ENCODE data around the gene HIRA.
"Not testable (repeated sequence)": the region's sequence is repeated elsewhere in the genome, so short reads cannot be mapped to it uniquely, and the experiment has no call there.

The HIRA gene

DNA sequence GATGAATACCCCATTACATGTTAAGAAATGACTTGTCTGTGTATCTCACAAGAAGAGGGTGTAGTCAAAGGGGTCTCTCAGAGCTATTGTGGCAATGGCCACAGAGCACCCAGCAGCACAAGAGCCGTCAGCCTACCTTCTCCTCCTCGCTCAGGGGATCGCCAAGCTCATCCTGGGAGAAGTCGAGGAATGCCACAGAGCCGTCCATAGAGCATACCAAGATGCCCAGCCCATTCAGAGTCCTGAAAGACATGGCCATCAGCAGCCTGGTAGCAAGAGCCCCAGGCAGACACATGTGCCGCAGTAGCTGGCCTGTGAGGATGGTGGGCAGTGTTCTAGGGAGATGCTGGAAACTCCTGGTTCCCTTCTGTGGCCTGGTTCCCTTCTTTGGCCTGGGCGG, 44.0 kb downstream of the HIRA start:
- in situ Hi-C loops (cut with HindIII; ENCODE audit: low sequenced_read_pairs) = no loop called here

DNA sequence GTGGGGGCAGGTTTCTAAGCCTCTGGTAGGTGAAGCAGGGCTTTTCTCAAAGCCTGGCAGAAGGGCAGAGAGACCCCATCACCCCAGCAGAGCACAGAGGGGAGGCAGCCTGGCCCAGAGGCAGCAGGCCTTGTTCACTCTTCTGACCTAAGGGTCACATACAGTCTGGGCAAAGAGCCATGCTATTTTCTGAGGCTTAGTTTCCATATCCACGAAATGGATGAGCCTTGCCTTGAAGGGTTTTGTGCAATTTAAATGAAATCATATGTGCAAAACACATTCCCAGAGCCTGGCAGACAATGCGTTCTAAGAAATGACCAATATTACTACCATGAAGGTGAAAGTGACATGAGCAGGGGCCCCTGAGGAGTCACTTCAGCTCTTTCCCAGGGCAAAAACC, 44.5 kb downstream of the HIRA start:
- in situ Hi-C loops (cut with HindIII; ENCODE audit: low sequenced_read_pairs) = no loop called here

DNA sequence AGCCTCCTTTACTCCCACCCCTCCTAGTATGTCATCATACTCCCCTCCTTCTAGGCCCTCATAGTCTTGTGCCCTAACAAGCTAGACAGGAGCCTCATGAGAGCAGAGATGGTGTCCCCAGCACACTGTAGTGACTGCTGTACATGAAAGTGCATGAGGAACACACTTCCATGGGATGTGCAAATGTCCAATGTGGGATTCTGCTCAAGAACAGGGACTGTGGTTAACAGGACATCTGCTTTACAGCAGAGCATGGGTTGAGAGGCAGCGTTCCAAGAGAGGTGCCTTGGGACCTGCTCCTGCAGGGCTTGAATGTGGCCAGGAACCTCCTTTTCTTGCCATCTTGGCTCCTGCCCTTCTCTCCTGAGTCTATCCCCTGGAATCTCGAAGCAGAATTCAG, 45.3 kb downstream of the HIRA start:
- in situ Hi-C loops (cut with HindIII; ENCODE audit: low sequenced_read_pairs) = no loop called here

DNA sequence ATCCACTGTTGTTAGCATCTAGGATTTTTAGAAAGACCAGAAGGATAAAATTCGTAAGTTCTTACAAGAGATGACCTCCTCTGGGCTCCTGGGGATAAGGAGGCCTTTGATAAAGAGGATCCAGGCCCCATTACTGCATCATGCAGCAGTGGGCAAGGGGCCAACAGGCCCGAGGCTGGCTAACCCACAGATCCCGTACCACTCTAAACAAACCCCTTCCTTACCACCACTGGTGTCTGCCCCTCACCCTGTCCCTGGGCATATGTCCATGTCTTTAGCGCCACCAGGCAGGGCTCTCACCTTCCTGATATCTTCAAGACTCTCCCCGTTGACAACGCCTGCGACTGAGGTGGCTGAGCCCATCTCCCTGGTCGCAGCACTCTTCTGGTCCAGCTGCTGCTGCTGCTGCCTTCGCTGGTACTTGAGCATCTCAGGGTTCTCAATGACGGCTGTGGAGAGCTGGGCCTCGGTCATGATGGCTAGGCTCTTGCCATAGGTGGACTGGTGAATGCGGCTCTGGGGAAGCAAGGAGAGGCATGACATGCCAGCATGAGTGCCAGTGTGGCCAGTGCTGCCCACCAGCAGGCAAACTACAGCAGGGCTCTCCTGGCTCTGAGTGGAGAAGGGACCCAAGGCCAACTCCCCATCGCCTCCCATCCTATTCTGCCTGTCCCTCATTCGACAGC, 46.2 kb downstream of the HIRA start:
- in situ Hi-C loops (cut with HindIII; ENCODE audit: low sequenced_read_pairs) = no loop called here

DNA sequence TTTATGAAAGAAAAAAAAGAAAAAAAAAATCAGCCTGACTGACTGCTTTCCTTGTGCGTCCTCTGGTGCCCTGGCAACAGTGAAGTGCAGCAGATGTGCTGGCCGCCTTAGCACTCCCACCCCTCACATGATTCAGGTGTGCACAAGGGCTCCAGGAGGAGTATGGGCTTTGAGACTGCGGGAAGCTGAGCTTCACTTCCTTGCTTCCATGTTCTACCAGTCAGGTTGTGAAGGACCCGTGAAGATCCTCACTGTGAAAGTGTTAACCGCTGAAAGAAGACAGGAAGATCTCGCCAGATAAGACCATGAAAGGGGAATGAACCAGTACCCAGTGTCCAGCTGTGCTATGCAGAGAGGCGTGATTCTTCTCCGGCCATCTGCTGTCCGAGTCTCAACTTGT, 48.2 kb downstream of the HIRA start:
- in situ Hi-C loops (cut with HindIII; ENCODE audit: low sequenced_read_pairs) = no loop called here

DNA sequence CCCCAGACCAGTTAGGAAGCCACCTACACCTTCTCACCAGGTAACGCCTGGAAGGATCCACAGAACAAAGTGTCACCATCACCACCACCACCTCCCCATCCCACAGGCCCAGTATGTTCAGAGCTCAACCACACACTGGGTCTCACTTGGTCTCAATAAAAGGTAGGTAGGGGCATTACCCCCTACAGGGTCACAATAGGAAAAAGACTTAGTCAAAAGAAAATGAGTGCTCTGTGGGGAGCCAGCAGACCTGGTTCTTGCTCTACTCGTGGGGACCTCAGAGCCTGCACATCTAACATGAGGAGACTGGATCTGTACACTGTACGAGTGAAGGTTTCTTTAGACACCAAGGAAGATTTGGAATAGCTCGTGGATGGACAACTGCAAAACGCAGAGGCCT, 49.3 kb downstream of the HIRA start:
- in situ Hi-C loops (cut with HindIII; ENCODE audit: low sequenced_read_pairs) = no loop called here

DNA sequence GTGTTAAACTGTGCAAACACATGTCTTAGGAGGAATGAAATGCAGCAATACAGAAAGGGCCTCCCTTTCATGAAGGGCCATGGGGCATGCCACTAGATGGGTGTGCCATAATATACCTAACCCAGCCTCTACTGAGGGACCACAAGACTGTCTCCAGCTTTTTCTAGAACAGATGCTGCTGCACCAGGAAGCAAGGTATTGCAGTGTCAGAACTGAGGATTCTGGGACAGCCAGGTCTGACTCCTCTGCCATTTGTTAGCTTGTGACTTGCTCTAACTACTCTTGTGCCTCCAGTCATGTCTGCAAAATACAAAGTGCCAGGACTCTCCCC, 53.2 kb downstream of the HIRA start:
- in situ Hi-C loops (cut with HindIII; ENCODE audit: low sequenced_read_pairs) = no loop called here

DNA sequence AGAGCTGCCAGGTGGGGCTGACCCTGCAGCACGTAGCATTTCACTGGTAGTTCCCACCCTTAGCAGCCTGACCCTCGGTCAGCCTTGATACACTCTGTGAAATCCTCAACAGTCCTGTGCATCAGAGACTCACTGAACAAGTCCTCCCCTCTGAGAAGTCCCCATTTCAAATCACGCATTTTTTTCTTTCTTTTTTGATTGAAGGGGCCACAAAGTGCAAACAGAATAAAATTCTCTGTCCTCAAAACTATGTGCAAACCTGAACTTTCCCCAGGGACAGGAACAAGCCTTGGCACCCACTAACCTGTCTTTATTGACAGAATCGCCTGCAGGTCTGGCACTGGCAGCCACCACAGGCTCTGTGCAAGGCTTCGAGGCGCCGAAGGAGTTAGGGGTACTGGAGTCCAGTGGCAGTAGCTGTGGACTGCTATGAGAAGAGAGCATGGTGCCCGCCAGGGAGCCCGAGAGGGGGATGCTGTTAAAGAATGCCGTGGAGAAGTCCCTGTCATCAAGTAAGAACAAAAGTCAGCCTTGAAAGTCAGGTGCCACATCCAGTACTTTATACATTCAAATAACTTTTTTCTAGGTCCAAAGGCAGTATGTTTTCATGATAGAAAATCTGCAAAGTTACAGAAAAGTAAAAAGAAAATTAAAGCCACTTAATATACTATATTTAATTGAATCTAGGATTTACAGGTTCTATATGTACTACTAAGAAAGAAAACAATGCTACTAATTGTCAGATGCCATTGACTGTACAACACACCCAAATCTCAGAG, 53.8 kb downstream of the HIRA start:
- in situ Hi-C loops (cut with HindIII; ENCODE audit: low sequenced_read_pairs) = no loop called here

DNA sequence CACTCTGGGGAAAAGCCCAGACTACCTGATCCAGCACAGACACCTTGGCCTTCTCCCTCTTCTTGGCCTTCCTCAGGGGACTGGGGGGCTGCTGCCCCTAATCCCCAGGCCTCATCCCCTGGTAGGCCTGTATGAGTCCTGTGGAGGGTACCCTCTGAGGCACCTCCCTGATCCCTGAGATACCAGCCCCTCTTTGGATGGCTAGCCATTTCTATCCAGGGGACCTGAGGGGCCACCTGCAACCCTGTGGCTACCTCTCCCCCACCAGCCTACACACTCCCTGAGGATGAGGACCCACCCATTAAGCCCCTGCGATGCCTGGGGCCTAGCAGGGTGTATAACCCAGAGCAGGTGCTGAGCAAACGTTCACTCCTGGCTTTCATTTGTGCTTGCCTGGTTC, 54.6 kb downstream of the HIRA start:
- in situ Hi-C loops (cut with HindIII; ENCODE audit: low sequenced_read_pairs) = no loop called here

DNA sequence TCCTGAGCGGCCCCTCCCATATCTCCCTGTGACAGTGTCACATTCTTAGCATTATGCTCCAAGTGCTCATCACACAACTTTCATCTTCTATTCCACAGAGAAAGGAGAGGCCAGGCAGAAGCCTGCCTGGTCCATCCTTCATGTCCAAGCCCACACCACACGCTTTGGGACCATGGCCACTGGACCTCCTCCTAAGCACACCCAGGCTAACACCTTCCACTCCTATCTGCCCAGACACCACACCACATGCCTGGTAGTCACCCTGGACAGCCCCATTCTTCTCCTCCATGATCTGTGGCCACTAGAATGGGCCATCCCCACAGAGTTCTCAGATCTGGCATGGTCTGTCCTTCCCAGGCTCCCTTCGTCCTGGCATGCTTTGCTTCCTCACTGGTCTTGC, 55.3 kb downstream of the HIRA start:
- in situ Hi-C loops (cut with HindIII; ENCODE audit: low sequenced_read_pairs) = no loop called here

DNA sequence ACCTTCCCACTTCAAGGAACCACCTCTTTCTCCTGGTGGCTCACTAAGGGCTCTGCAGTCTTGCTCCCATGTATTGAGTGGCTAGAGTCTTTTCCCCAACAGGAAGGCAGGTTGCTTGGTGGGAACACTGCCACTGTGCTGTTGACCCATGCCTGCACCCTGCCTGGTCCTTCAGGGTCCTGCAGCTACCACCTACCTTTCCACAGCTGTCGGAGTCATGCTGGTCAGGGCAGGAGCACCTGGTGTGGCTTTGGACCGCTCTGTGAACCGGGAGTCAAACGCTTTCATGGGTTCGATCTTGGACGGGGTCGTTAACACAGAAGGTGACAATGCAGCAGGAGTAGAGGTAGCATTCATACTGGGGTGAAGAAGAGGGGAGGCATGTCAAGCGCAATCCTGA, 56.1 kb downstream of the HIRA start:
- in situ Hi-C loops (cut with HindIII; ENCODE audit: low sequenced_read_pairs) = no loop called here

DNA sequence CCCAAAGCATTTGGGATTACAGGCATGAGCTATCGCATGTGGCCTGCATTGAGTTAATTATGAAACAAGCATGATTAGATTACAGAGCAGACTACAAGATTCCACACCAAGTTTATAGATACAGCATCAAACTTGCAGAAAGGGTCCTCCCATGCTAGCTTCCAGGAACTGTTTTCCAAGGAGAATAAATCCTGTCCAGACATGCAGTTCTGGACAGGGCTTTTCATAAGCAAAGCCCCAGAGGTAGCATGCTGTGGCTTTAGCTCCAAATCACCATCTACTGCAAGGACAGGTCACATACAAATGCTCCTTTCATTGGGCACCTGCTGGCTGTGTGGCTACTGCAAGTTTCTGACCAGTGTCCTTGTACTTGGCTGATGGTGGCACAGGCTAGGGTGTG, 57.1 kb downstream of the HIRA start:
- in situ Hi-C loops (cut with HindIII; ENCODE audit: low sequenced_read_pairs) = no loop called here

DNA sequence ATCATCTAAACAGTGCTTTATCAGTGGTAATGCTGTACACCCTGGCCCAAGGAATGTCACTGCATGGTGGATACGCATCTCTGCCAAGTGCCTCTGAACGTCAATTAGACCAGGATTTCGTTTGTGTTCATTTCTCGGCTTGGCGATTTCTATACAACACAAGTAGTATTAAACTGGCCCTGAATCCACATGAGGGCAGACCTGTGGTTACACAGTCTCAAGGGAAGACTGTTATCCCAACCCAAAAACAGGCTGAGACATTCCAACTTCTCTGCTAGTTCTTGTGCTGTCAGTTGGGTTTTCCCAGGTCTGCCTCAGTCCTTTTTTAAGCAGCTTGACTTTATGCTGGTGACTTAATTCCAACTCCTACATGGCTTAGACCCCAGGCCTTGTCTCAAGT, 58.1 kb downstream of the HIRA start:
- in situ Hi-C loops (cut with HindIII; ENCODE audit: low sequenced_read_pairs) = no loop called here

DNA sequence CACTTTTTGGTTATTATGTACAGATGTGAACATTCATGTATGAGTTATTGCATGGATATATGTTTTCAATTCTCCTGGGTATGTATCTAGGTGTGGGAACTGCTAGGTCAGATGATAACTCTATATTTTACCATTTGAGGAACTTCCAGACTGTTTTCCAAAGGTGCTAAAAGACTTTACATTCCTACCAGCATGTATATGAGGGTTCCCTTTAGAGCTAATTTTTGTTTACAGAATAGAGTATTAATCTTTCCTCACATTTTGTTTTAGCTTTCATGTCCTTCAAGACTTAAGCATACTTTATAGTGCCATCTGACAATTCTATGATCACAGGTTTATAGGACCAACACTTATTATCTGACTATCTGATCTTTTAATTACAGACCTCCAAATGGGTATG, 59.6 kb downstream of the HIRA start:
- in situ Hi-C loops (cut with HindIII; ENCODE audit: low sequenced_read_pairs) = no loop called here

DNA sequence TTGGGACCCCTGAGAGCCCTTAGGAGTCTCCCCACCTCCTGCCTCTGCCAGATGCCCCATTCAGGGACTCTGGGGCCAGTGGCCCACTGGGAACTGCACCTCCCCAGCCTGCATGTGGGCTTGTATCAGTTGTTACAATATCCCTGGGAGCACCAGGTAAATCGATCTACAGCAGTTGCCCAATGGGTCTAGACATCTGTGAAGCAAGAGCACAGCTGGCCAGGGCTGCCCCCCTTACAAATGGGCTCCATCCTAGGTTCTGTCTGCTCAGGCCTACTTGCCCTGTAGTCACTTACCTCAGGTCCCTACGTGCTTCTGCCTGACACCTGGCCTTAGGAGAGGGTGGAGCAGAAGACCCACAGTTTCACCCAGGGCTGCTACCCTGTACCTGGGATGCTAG, 62.7 kb downstream of the HIRA start:
- in situ Hi-C loops (cut with HindIII; ENCODE audit: low sequenced_read_pairs) = no loop called here

DNA sequence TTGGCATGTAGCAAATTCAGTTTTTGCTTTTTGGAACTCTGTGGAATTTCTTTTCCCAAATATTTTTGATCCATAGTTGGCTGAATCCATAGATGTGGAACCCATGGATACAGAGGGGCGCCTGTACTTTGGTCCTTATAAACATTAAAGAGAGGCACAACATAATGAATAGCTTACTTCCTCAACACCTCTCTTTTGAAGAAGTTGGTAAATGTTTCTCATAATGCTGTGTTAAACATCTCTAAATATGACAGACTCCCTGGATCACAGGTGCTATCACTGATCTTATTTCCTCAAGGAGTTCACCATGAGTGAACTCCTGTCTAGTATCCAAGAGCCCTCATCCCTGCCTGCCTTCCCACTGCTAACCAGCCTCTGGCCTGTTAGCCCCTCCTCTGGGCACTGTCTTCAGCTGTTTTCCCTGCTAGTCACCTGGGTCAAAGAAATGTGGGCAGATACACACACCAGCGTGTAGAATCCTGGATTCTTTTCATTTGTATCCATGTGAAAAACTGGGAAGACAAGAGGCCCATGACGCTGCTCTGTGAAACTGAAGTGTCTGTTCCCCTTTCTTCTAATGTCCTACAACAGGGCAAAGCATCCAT, 63.7 kb downstream of the HIRA start:
- in situ Hi-C loops (cut with HindIII; ENCODE audit: low sequenced_read_pairs) = no loop called here

DNA sequence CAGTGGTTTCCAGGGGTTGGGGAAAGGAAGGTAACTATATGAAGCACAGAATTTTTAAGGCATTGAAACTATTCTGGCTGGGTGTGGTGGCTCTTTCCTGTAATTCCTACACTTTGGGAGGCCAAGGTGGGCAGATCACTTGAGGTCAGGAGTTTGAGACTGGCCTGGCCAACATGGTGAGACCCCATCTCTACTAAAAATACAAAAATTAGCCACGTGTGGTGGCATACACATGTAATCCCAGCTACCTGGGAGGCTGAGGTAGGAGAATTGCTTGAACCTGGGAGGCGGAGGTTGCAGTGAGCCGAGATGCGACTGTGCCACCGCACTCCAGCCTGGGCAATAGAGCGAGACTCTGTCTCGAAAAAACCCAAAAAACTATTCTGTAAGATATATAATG, 68.0 kb downstream of the HIRA start:
- in situ Hi-C loops (cut with HindIII; ENCODE audit: low sequenced_read_pairs) = not testable (repeated sequence)

DNA sequence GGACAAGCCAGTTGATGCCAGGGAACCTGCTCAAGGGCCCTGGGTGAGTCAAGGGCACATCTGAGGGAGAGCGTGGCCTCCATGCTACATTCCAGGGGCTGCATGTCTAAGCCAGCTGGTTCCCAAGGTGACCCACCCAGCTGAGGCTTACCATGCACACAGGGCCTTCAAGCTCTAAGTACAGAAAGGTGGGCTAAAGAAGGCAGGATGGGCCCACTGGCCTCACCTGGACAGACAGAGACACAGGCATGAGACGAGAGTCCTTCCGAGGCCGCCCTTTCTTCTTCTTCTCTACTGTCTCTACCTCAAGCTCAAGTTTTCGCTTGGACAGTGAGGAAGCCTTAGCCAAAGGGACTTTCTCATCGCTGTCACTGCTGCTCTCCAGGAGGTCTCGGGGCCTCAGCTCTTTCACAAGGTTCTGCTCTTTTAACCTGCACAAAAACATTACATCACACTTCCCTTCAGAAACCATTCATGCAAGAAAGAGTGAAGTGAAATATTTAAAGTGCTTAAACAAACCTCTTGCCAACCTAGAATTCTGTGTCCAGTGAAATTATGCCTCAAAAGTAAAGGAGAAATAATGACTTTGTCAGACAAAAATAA, 69.9 kb downstream of the HIRA start:
- in situ Hi-C loops (cut with HindIII; ENCODE audit: low sequenced_read_pairs) = no loop called here

DNA sequence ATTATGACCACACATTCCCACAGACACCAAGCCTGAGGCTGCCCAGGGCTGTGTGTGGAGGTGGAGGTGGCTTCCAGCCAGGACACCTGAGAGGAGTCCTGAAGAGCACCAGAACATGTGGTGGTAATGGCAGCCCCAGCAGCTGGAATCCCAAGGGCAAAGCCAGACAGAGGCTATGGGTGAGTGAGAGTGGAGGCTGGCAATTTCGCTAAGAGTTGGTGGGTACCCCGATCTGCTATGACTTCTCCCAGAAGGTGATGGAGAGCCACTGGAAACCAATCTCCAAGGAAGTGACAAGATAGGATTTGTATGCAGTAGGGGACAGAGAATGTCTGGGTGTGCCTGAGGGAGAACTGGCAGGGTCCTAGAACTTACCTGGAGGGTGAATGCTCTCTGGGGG, 70.7 kb downstream of the HIRA start:
- in situ Hi-C loops (cut with HindIII; ENCODE audit: low sequenced_read_pairs) = no loop called here

DNA sequence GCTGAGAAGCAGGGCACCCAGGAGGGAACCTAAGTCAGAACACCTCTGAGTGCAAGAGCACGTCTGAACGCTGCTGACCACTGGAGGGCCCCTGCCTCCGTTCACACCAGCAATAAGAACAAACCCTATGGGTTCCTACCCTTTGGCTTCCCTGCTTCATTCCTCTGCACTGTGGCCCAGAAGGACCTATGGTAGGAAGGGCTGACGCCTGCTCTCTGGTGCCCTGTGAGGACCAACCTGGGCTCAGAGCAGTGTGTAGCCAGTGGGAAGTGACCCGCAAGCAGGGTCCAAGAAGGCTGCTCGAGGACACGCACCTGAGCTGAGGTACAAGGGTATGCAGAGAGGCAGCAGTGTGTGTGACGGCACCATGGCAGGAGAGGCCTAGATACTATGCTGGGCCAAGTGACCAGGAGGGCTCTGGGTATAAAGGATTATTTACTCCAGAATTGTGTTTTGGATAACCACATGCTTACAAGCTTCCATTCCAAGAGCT, 71.2 kb downstream of the HIRA start:
- in situ Hi-C loops (cut with HindIII; ENCODE audit: low sequenced_read_pairs) = no loop called here

DNA sequence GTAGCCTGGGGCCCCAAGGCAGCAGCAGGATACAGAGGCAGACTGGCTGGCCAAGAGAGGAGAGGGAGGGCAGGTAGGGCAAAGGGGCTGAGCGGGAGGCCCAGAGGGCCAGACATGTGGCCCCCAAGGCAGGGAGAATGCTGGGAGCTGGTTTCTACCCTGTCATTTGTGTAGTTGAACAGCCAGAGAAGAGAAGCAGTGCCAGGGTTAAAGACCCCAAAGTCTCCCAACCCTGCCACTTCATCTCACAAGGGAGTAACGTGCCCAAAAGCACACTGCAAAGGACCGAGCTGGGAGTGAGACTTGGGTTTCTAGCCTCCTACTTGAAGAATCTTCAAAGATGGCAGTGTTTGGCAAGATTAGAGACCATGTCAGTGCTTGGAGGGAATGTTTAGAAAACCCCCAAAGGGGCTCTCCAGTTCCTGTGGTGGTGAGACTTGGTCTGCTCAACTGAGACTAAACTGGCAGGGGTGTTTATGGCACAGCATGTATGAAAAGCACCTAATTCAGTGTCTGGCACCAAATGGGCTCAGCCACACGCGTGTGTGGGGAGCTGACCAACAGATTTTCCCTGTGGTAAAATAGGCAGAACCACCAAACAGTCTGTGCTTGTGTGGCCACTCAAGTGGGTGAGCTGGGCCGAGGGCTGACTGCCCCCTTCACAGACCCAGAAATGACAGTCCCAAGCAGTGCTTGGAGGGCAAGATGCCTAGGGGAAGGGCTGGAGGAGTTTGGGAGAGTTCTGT, 71.8 kb downstream of the HIRA start:
- in situ Hi-C loops (cut with HindIII; ENCODE audit: low sequenced_read_pairs) = no loop called here
